K562 (cell line): ENCODE measurements around the gene ORMDL2. TPM values are rescaled to one million over a fixed set of nuclear protein-coding genes. Genes with fewer than 3 reads are reported as not detected.

Experiments used
- ATAC-seq: fragments of 200-7000 bp; cut with Tn5 transposase; 3 replicates; pipeline ENCODE4 v1.9.1; 2020; ENCODE audit warnings: moderate library complexity
- BruUV-seq: library from RNA; stranded (reverse); fragments of 400-500 nt; replicated peaks from 2 replicates; lab custom pipeline; 2021; lab: Mats Ljungman, UMichigan
- CTCF ChIA-PET: fragments of 300-600 bp; formaldehyde crosslinking; extraction: SDS; loops from one replicate; lab custom pipeline; 2021; ENCODE audit warnings: low intra/inter-chr PET ratio; lab: Yijun Ruan, JAX
- POLR2A ChIA-PET: fragments of 300-600, 350-650 bp; sonication (Branson Sonifier 250); formaldehyde crosslinking; extraction: SDS; loops from one replicate; lab custom pipeline; 2021; ENCODE audit warnings: antibody characterized with exemption, inconsistent platforms; lab: Yijun Ruan, JAX
- DNase-seq, 4 experiments: peaks; one replicate each; pipeline versions ENCODE4 v3.0.0 to v3.0.0-alpha.2; 2011 to 2018; ENCODE audit warnings: low spot score in 3 of 4, mixed read lengths in 3 of 4; ENCODE audit errors: extremely low read depth in 1 of 4
- FAIRE-seq: peaks from 2 replicates; lab custom pipeline; 2011; peaks lifted over from hg19 to GRCh38; lab: Jason Lieb, UNC
- H2AFZ ChIP-seq: 2 replicates; pipeline ENCODE4 v1.6.0; 2011; ENCODE audit warnings: low read depth, low read length, control low read depth, inconsistent platforms
- H3K27ac ChIP-seq: fragments of 200-600 bp; 3 replicates; pipeline ENCODE4 v1.8.0; 2011; ENCODE audit warnings: low read depth, mild to moderate bottlenecking, control low read depth, inconsistent platforms, low read length, moderate library complexity, mixed read lengths; ENCODE audit errors: extremely low read depth
- H3K27me3 ChIP-seq, 2 experiments: fragments of 300-600 bp in 1 of 2; 2 replicates in 1 of 2; 3 replicates in 1 of 2; pipeline versions ENCODE4 v1.6.0 to v1.8.0; 2011; ENCODE audit warnings: inconsistent platforms in 2 of 2, low read length in 2 of 2, mild to moderate bottlenecking in 1 of 2, mixed read lengths in 1 of 2, moderate library complexity in 1 of 2; ENCODE audit not compliant: control insufficient read depth in 2 of 2, insufficient read depth in 2 of 2
- H3K36me3 ChIP-seq: fragments of 300-600 bp; 3 replicates; pipeline ENCODE4 v1.8.0; 2011; ENCODE audit warnings: mild to moderate bottlenecking, low read length, inconsistent platforms; ENCODE audit not compliant: control insufficient read depth, insufficient read depth
- H3K4me1 ChIP-seq, 2 experiments: fragments of 200-600 bp in 1 of 2; replicated peaks in 1 of 2; 2 replicates in 1 of 2; 3 replicates in 1 of 2; pipeline versions ENCODE4 v1.5.1 to v1.8.0; 2011; ENCODE audit warnings: inconsistent platforms in 2 of 2, low read length in 2 of 2, mild to moderate bottlenecking in 1 of 2, mixed read lengths in 1 of 2, moderate library complexity in 1 of 2; ENCODE audit not compliant: control insufficient read depth in 2 of 2, insufficient read depth in 2 of 2
- H3K4me2 ChIP-seq: 2 replicates; pipeline ENCODE4 v1.6.1; 2011; ENCODE audit warnings: low read length, control low read depth, inconsistent platforms, mixed read lengths; ENCODE audit not compliant: insufficient read depth
- H3K4me3 ChIP-seq: fragments of 200-600 bp; sonication (generic), shearing (Covaris generic); 2 replicates; pipeline ENCODE4 v1.5.1; 2016; ENCODE audit warnings: control low read depth, inconsistent platforms
- H3K79me2 ChIP-seq: fragments of 200-600 bp; 3 replicates; pipeline ENCODE4 v1.8.0; 2011; ENCODE audit warnings: low read length, inconsistent platforms; ENCODE audit not compliant: control insufficient read depth, insufficient read depth
- H3K9ac ChIP-seq, 2 experiments: 2 replicates each; pipeline versions ENCODE4 v1.6.0 to v1.6.1; 2011; ENCODE audit warnings: low read depth in 2 of 2, low read length in 2 of 2, control low read depth in 1 of 2, inconsistent platforms in 1 of 2, mild to moderate bottlenecking in 1 of 2, mixed read lengths in 1 of 2; ENCODE audit not compliant: insufficient read depth in 1 of 2
- H3K9me1 ChIP-seq: one replicate; pipeline ENCODE4 v1.6.0; 2011; ENCODE audit warnings: inconsistent platforms, mild to moderate bottlenecking, low read length, moderate library complexity; ENCODE audit not compliant: control insufficient read depth, insufficient read depth
- H3K9me3 ChIP-seq: replicated peaks from 2 replicates; pipeline ENCODE4 v1.5.1; 2011; ENCODE audit warnings: low read depth, low read length, inconsistent platforms; ENCODE audit not compliant: control insufficient read depth, insufficient read depth
- H4K20me1 ChIP-seq: replicated peaks from 2 replicates; pipeline ENCODE4 v1.6.1; 2011; ENCODE audit warnings: low read length, inconsistent platforms, mixed read lengths; ENCODE audit not compliant: control insufficient read depth, insufficient read depth
- CLOCK ChIP-seq: fragments of 250-450 bp; sonication (Bioruptor Pico); IDR thresholded peaks from 2 replicates; pipeline ENCODE4 v1.4.0; 2020; ENCODE audit warnings: mild to moderate bottlenecking, moderate library complexity, borderline replicate concordance
- DMBX1 ChIP-seq: fragments of 250-450 bp; sonication (Bioruptor Pico); IDR thresholded peaks from 2 replicates; pipeline ENCODE4 v1.8.0; 2022; ENCODE audit warnings: inconsistent platforms, mild to moderate bottlenecking, moderate library complexity, borderline replicate concordance
- PBX2 ChIP-seq, 2 experiments: IDR thresholded peaks in 1 of 2; conservative IDR thresholded peaks in 1 of 2; 2 replicates each; pipeline ENCODE4 v1.6.1; 2016; ENCODE audit warnings: low read depth in 2 of 2, mild to moderate bottlenecking in 1 of 2, missing compliant biosample characterization in 1 of 2, missing genetic modification characterization in 1 of 2, moderate library complexity in 1 of 2
- PKNOX1 ChIP-seq: fragments of 450-650 bp; IDR thresholded peaks from 2 replicates; pipeline ENCODE4 v1.6.1; 2016
- SRF ChIP-seq, 2 experiments: fragments of 250-450, 450-650 bp in 1 of 2; sonication (Bioruptor Pico) in 1 of 2; sonication (generic) in 1 of 2; formaldehyde crosslinking; IDR thresholded peaks; 2 replicates each; pipeline versions ENCODE4 v1.5.0 to v1.5.1; 2020 to 2022; ENCODE audit warnings: mild to moderate bottlenecking in 1 of 2, missing genetic modification reagents in 1 of 2
- ZNF740 ChIP-seq, 3 experiments: fragments of 200-800 bp in 1 of 3; sonication (Bioruptor generic) in 1 of 3; sonication (generic) in 1 of 3; formaldehyde crosslinking in 1 of 3; IDR thresholded peaks; 2 replicates each; pipeline versions ENCODE4 v1.6.1 to v1.8.0; 2016 to 2022; ENCODE audit warnings: mild to moderate bottlenecking in 2 of 3, missing compliant biosample characterization in 2 of 3, missing genetic modification characterization in 2 of 3, missing genetic modification reagents in 1 of 3
- WGBS: fragments of 100-300 bp; shearing (Covaris generic); methylation state at CpG from one replicate; pipeline ENCODE4 v1.1.6; 2016; ENCODE audit warnings: low coverage, mixed read lengths; ENCODE audit not compliant: insufficient coverage; ENCODE audit errors: missing lambda C conversion rate; 5-methylcytosine and 5-hydroxymethylcytosine counted together
- in situ Hi-C: fragments of 300-500 bp; cut with MboI; formaldehyde crosslinking; loops from 4 replicates; pipeline ENCODE4 v1.15.0; 2018; ENCODE audit warnings: inconsistent platforms, mixed read lengths
- intact Hi-C: fragments of 100-400 bp; cut with micrococcal nuclease; formaldehyde crosslinking; loops from 2 replicates; pipeline ENCODE4 v1.14.2; 2022
- polyA plus RNA-seq, 8 experiments: library from polyadenylated mRNA; depleted of rRNA in 4 of 8; stranded (reverse) in 5 of 8; unstranded in 3 of 8; fragments of >200 nt; fragmentation: Nextera tagmentation in 2 of 8; fragmentation: Illumina TruSeq in 1 of 8; extraction: Ambion mirVana in 2 of 8; extraction: Trizol in 1 of 8; gene quantifications; 2 replicates each; pipeline versions ENCODE4 v1.2.1 to v1.2.3, GENCODE V29; 2011 to 2014; ENCODE audit warnings: inconsistent platforms in 1 of 8, missing spikeins in 1 of 8
- total RNA-seq, 7 experiments: library from RNA; depleted of rRNA in 6 of 7; stranded (reverse); fragments of >200 nt in 6 of 7; fragmentation: Illumina TruSeq in 2 of 7; extraction: Trizol in 2 of 7; gene quantifications; 2 replicates each; pipeline versions ENCODE4 v1.2.1 to v1.2.3, GENCODE V29; 2011 to 2021; ENCODE audit warnings: low replicate concordance in 1 of 7
- TF ChIP-seq, protein P1 (sequence below): sonication (generic); IDR thresholded peaks from 2 replicates; pipeline ENCODE4 v1.6.1; 2016

ORMDL2 gene
- total and polyA plus RNA-seq, 9 of the 15 experiments (the other 6 are each of a cell fraction or from before 2014, with no cell fraction given) = 9.9 to 113 (median 34.4) TPM

- 55% methylated on average over 5 of the region's 5 CpGs for WGBS
- TF ChIP-seq PBX2 (CRISPR knock-in tag; IDR thresholded peaks at IDR 0.05; ENCODE audit: low read depth) (peak; percentile 35; the same call in 1 of the 2 replicates), PBX2 (tag; conservative IDR thresholded peaks at IDR 0.05; ENCODE audit: low read depth) (peak; percentile 35; the same call in 1 of the 2 replicates), PKNOX1 (peak; percentile 92), ZNF740 (CRISPR knock-in tag; IDR thresholded peaks at IDR 0.05) (no peak), ZNF740 (tag; IDR thresholded peaks at IDR 0.05) (no peak), DMBX1 (CRISPR knock-in tag) (no peak), CLOCK (CRISPR knock-in tag) (no peak), SRF (CRISPR knock-in tag; IDR thresholded peaks at IDR 0.05) (no peak)
- TF ChIP-seq, protein P1, sequence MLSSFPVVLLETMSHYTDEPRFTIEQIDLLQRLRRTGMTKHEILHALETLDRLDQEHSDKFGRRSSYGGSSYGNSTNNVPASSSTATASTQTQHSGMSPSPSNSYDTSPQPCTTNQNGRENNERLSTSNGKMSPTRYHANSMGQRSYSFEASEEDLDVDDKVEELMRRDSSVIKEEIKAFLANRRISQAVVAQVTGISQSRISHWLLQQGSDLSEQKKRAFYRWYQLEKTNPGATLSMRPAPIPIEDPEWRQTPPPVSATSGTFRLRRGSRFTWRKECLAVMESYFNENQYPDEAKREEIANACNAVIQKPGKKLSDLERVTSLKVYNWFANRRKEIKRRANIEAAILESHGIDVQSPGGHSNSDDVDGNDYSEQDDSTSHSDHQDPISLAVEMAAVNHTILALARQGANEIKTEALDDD = peak; percentile 60; the same call in 1 of the 2 replicates
These were observed 27.5 kb downstream of the ORMDL2 start for GRCh38 chr12:55845361-55845760.

More at GRCh38 chr12:55845361-55845760, 27.5 kb downstream of the ORMDL2 start:
- in situ Hi-C loops = no loop called here
- H3K9me1 ChIP-seq = no peaks in the 10 kb centered on the region
- no peak overlapping the region for H3K4me3 ChIP-seq
- ChIA-PET POLR2A (interaction anchor here (0.7 kb wide), 1 partner anchor 91 kb away, joined by 3 read pairs; no protein-coding TSS in a partner anchor), CTCF (no interaction called here)
- no peaks in the 10 kb centered on the region for H3K27me3 ChIP-seq
- no TSS peak for BruUV-seq
- no peaks in the 10 kb centered on the region for H3K36me3 ChIP-seq
- H3K27ac ChIP-seq = no peak overlapping the region
- DNase-seq (peak in 1 of 4 experiments; percentile 5), FAIRE-seq (no peak), ATAC-seq (no peak)
- H3K4me2 ChIP-seq = no peak overlapping the region
- intact Hi-C loops = no loop called here
- no peaks in the 10 kb centered on the region for H4K20me1 ChIP-seq
- peak overlapping the region in 1 of 2 experiments; percentile 17; a peak in 1 of 4 replicates for H3K9ac ChIP-seq
- peaks cover 14 to 30% of the 10 kb centered on the region in 2 experiments for H3K4me1 ChIP-seq
- H2AFZ ChIP-seq = peak overlapping the region; percentile 20; the same call in 1 of the 2 replicates
- no peaks in the 10 kb centered on the region for H3K9me3 ChIP-seq
- peaks cover 3% of the 10 kb centered on the region; the same call in 1 of the 3 replicates for H3K79me2 ChIP-seq
